B cell (primary cell): ENCODE data around the gene CHD9NB.

ENCODE experiments used
- CTCF ChIP-seq: fragments of 200-600 bp; IDR thresholded peaks from one replicate; pipeline ENCODE4 v1.8.0; 2022; ENCODE audit warnings: antibody characterized with exemption, mild to moderate bottlenecking
- EZH2 ChIP-seq: IDR thresholded peaks from 2 replicates; pipeline ENCODE4 v1.6.1; 2012; ENCODE audit warnings: borderline replicate concordance, low read depth, mild to moderate bottlenecking, moderate library complexity, low read length; ENCODE audit not compliant: insufficient read depth, poor library complexity, severe bottlenecking

GRCh38 chr16:53100131-53100748 lies 47.5 kb upstream of the CHD9NB start:
- no peak for TF ChIP-seq CTCF
- no peak for TF ChIP-seq EZH2
